Measurements from ENCODE around the gene TRIM68.

TRIM68 gene

GRCh38 chr11:4607781-4608666 is at the start of gene TRIM68:
Gene TRIM68, minus strand, starts transcription at chr11:4608231. Its CDS starts 2,727 bp downstream, at chr11:4605504.
- DNase-seq = peak; percentile 75

GRCh38 chr11:4654635-4655369 is 46.8 kb upstream of the TRIM68 start:
- no peak for DNase-seq

GRCh38 chr11:4647766-4648165 is 39.7 kb upstream of the TRIM68 start:
- no peak for DNase-seq

GRCh38 chr11:4645974-4646373 is 37.9 kb upstream of the TRIM68 start:
- DNase-seq = no peak

GRCh38 chr11:4644233-4644632 is 36.2 kb upstream of the TRIM68 start:
- DNase-seq = no peak

GRCh38 chr11:4643682-4644081 is 35.7 kb upstream of the TRIM68 start, which contains the start of gene OR51E1:
Gene OR51E1, plus strand, starts transcription at chr11:4643982. Its CDS starts 8,545 bp downstream, at chr11:4652527.
- DNase-seq = no peak

GRCh38 chr11:4643076-4643475 is 35.0 kb upstream of the TRIM68 start:
- no peak for DNase-seq

GRCh38 chr11:4642043-4642442 is 34.0 kb upstream of the TRIM68 start:
- DNase-seq = no peak

GRCh38 chr11:4641501-4641900 is 33.5 kb upstream of the TRIM68 start:
- DNase-seq = no peak

GRCh38 chr11:4639931-4640330 is 31.9 kb upstream of the TRIM68 start:
- no peak for DNase-seq

- no peak for DNase-seq
Measured at GRCh38 chr11:4637662-4638047, 29.6 kb upstream of the TRIM68 start.

- DNase-seq = no peak
Measured at GRCh38 chr11:4636962-4637661, 29.1 kb upstream of the TRIM68 start, which contains the start of gene OR51D1. Gene OR51D1, plus strand, starts transcription at chr11:4637477. Its CDS starts 2,314 bp downstream, at chr11:4639791.

- DNase-seq = no peak
Measured at GRCh38 chr11:4636136-4636535, 28.1 kb upstream of the TRIM68 start.

- DNase-seq = peak; percentile 57
Measured at GRCh38 chr11:4626207-4627099, 18.4 kb upstream of the TRIM68 start.

- no peak for DNase-seq
Measured at GRCh38 chr11:4619514-4619913, 11.5 kb upstream of the TRIM68 start.

GRCh38 chr11:4615856-4616444 is 7.9 kb upstream of the TRIM68 start:
- DNase-seq = no peak

- no peak for DNase-seq
Measured at GRCh38 chr11:4611986-4612385, 4.0 kb upstream of the TRIM68 start.

GRCh38 chr11:4610258-4610935 is 2.4 kb upstream of the TRIM68 start:
- DNase-seq = no peak

- DNase-seq = no peak
Measured at GRCh38 chr11:4607096-4607495, 935 bp downstream of the TRIM68 start.

GRCh38 chr11:4606231-4607015 is 1.6 kb downstream of the TRIM68 start:
- DNase-seq = no peak

Measured in NCI-H1048 (cell line).